Right atrium auricular region (tissue), 2 donors: ENCODE results near the gene DOC2A. TPM values are rescaled to one million over a fixed set of nuclear protein-coding genes. Genes with fewer than 3 reads are reported as not detected.
A peak's percentile ranks its signal among the peaks of the same experiment; 100 is the strongest.

Experiments
- DNase-seq: peaks from one replicate; pipeline ENCODE4 v3.0.0-alpha.2; 2019; ENCODE audit warnings: low spot score
- H3K27ac ChIP-seq, 2 donors: fragments of 200-600 bp; sonication (generic); 1 replicate in 1 of 2; 2 replicates in 1 of 2; pipeline ENCODE4 v1.5.1; 2016 to 2019
- H3K27me3 ChIP-seq, 2 donors: fragments of 200-600 bp; sonication (generic); one replicate each; pipeline versions ENCODE4 v1.5.1 to v1.6.0; 2017 to 2019
- H3K36me3 ChIP-seq: fragments of 200-600 bp; sonication (generic); one replicate; pipeline ENCODE4 v1.5.1; 2016
- H3K4me1 ChIP-seq, 2 donors: fragments of 200-600 bp; sonication (generic); one replicate each; pipeline versions ENCODE4 v1.5.1 to v1.6.0; 2017 to 2019
- H3K4me3 ChIP-seq, 2 donors: fragments of 200-600 bp; sonication (generic); 1 replicate in 1 of 2; 2 replicates in 1 of 2; pipeline ENCODE4 v1.5.1; 2017 to 2019; ENCODE audit warnings: mild to moderate bottlenecking in 1 of 2, moderate library complexity in 1 of 2
- H3K9me3 ChIP-seq, 2 donors: fragments of 200-600 bp; sonication (generic); one replicate each; pipeline ENCODE4 v1.5.1; 2019
- total RNA-seq, 2 donors: library from RNA; depleted of rRNA; stranded (reverse); fragments of >200 nt; gene quantifications; one replicate each; pipeline ENCODE4 v1.1.0, GENCODE V29; 2016
- TF ChIP-seq, protein P1 (sequence below), 2 donors: fragments of 200-600 bp; sonication (generic); IDR thresholded peaks; one replicate each; pipeline ENCODE4 v1.5.1; 2019; ENCODE audit warnings: antibody characterized with exemption in 2 of 2

The DOC2A gene
- total RNA-seq, 2 donors from 2014 or later = not detected

DNA sequence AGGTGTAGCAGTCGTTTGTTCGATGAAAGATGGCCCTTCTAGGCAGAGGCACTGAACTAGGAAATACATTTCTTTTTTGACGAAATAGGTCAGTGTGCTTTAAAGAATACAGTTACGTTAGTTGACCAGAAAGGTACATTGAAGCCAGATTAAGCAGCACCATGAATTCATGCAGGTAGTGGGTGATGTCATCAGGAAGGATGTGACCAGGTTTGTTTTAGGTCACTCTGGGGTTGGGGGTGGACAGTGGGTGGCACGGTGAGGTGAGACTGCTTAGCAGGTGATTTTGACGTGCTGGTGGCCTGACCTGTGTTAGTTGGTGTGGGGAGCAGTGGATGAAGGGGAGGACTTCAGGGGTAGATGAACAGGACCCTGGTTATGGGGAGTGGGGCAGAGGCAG lies 11.2 kb downstream of the DOC2A start:
- Histone ChIP-seq H3K4me3 (no peak overlapping the region), H3K36me3 (no peaks in the 10 kb centered on the region)
- DNase-seq = no peak

DNA sequence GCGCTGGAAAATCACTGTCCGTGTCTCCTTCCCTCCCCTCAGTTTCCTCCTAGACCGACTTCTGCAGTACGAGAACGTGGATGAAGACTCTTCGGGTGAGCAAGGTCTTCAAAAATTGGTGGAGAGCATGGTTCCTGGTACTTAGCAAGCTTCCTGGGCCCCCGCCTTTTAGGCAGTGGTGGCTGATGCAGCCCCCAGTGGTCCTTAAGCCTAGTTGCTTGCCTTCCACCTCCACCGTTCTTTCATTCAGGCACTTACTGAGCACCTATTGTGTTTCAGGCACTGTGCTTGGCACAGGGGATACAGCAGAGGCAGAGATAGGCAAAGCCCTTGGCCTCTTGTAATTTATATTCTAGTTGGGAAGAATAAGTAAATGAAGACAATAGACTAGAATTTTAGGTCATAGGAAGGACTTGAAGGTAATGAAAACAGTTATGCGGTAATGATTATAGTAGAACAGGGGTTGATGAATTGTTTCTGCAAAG lies 14.0 kb downstream of the DOC2A start:
- Histone ChIP-seq H3K36me3 (peaks cover 16% of the 10 kb centered on the region), H3K27ac (peak overlapping the region in 1 of 2 donors; percentile 93), H3K27me3 (no peaks in the 10 kb centered on the region), H3K9me3 (no peaks in the 10 kb centered on the region), H3K4me3 (peak overlapping the region; percentile 58 to 76), H3K4me1 (peaks cover 0 to 24% of the 10 kb centered on the region in 2 donors)
- TF ChIP-seq, protein P1, sequence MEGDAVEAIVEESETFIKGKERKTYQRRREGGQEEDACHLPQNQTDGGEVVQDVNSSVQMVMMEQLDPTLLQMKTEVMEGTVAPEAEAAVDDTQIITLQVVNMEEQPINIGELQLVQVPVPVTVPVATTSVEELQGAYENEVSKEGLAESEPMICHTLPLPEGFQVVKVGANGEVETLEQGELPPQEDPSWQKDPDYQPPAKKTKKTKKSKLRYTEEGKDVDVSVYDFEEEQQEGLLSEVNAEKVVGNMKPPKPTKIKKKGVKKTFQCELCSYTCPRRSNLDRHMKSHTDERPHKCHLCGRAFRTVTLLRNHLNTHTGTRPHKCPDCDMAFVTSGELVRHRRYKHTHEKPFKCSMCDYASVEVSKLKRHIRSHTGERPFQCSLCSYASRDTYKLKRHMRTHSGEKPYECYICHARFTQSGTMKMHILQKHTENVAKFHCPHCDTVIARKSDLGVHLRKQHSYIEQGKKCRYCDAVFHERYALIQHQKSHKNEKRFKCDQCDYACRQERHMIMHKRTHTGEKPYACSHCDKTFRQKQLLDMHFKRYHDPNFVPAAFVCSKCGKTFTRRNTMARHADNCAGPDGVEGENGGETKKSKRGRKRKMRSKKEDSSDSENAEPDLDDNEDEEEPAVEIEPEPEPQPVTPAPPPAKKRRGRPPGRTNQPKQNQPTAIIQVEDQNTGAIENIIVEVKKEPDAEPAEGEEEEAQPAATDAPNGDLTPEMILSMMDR (IDR thresholded peaks at IDR 0.05) = no peak
- no peak for DNase-seq

More for the DNA sequence above, 11.2 kb downstream of the DOC2A start:
- Histone ChIP-seq H3K27ac (no peak overlapping the region), H3K9me3 (no peaks in the 10 kb centered on the region), H3K27me3 (no peaks in the 10 kb centered on the region), H3K4me1 (peaks cover 0 to 13% of the 10 kb centered on the region in 2 donors)
- TF ChIP-seq, protein P1 (IDR thresholded peaks at IDR 0.05) = no peak

DNA sequence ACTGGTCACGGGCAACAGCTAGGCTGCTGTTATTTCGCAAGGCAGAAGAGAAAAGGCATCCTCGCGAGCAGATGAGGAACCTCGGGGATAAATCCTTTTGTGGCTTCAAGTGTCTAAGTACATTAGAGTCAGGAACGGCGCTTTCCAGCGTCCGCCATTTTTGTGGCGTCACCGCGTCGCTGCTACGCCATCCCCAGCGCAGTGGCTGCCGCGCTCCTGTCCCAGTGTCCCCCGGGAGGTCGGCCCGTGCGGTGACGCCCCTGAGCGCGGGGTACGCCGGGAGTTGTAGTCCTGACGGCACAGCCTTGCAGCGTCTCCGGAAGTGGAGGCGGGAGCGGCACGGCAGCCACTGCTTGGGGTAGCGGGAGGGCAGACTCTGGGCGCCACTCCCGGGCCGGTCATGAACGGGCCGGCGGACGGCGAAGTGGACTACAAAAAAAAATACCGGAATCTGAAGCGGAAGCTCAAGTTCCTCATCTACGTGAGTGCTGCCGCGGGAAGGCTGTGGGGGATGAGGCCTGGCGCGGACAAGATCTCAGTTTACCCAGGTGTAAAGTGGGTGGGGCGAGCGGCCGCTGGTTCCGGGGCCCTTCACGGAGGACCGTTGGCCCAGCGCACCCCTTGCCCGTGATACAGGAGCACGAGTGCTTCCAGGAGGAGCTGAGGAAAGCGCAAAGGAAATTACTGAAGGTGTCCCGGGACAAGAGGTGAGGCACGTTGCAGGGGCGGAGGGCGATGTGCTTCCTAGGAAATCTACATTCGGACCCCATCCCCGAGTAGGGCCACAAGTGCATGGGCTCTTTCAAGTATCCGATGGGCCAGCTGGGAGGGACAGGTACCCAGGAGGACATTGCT lies 14.7 kb downstream of the DOC2A start, which contains the start of gene INO80E:
Gene INO80E (plus strand): TSS at position 331 of the 855 bp plus-strand sequence. CDS start 70 bp downstream, at position 401.
- peak within 1 kb of the TSS; percentile 91 to 93 for H3K27ac ChIP-seq
- peak; percentile 98 for DNase-seq

DNA sequence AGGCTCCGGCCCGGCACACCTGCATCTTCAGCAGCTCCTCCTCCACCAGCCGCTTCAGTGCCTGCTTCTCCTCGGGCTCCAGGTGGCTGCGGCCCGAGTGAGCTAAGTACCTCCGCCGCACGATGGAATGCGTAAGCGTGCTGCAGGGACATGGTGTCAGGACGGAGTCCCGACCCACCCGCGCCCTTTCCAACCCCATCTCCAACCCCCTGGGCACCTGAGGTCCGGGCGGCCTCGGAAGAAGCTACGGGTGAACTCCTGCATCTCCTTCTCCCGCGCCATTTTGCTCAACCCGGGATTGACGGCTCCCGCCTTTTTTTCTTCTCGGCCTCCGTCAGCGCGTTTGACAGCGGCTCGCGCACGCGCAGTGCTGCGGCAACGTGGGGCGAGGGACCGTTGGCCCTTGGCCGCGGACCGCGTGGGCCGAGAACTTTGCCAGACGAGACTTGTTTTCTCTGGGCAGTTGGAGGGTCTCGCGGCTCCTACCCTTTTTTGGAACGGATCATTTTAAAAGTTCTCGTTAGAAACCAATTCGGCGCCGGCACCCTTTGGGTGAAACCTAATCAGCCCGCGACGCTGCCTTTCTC lies 15.4 kb downstream of the DOC2A start, which contains the start of gene HIRIP3:
Gene HIRIP3 (minus strand): TSS at position 294 of the 587 bp plus-strand sequence. CDS start 12 bp downstream, at position 282.
- H3K9me3 ChIP-seq = no peaks in the 10 kb centered on the region
- peak; percentile 84 for DNase-seq

More for the DNA sequence above, 14.7 kb downstream of the DOC2A start, which contains the start of gene INO80E:
- Histone ChIP-seq H3K9me3 (no peaks in the 10 kb centered on the region), H3K36me3 (peaks cover 23% of the 10 kb centered on the region), H3K4me1 (peaks cover 0 to 24% of the 10 kb centered on the region in 2 donors), H3K4me3 (peak within 1 kb of the TSS; percentile 58 to 76), H3K27me3 (no peaks in the 10 kb centered on the region)
- TF ChIP-seq, protein P1 (IDR thresholded peaks at IDR 0.05) = no peak

DNA sequence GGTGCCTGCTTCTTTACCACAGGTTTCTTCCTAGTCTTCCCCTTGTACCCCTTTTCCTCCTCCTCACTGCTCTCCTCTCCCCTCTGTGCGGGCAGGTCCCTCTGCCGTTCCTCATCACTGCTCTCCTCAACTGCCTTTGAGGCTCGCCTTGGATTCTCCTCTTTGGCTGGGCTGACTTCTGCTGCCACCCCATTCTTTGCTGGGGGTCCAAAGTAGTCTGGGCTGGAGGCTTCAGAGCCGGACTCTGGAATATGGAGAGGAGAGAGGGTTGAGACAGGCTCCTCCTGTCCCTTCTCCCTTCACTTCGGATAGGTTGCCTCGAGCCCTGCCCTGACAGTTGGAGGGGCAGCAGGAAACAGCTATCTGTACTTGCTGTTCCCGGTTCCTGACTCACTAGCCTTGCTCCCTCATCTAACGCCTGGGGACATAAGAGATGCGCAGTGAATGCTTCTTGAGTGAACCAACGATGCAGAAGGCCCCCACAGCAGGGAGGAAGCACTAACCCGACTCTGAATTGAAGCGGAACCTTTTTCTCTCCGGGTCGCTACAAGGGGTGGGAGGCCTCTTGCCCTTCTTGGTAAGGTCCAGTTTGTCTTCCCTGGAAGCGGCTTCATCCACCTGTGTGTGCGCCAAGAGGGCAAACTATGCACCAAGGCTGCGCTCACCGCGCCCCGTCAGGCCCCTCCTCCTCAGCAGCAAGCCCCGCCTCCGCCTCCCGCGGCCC lies 16.1 kb downstream of the DOC2A start:
- Histone ChIP-seq H3K4me1 (peaks cover 0 to 24% of the 10 kb centered on the region in 2 donors), H3K27ac (peak overlapping the region; percentile 91 to 93), H3K4me3 (peak overlapping the region; percentile 58 to 76), H3K9me3 (no peaks in the 10 kb centered on the region), H3K27me3 (no peaks in the 10 kb centered on the region), H3K36me3 (peaks cover 31% of the 10 kb centered on the region)
- TF ChIP-seq, protein P1 (IDR thresholded peaks at IDR 0.05) = no peak
- DNase-seq = no peak

More for the DNA sequence above, 15.4 kb downstream of the DOC2A start, which contains the start of gene HIRIP3:
- Histone ChIP-seq H3K27ac (peak within 1 kb of the TSS; percentile 91 to 93), H3K4me1 (peaks cover 0 to 24% of the 10 kb centered on the region in 2 donors), H3K27me3 (no peaks in the 10 kb centered on the region), H3K36me3 (peaks cover 30% of the 10 kb centered on the region), H3K4me3 (peak within 1 kb of the TSS; percentile 58 to 76)
- TF ChIP-seq, protein P1 (IDR thresholded peaks at IDR 0.05) = no peak
